ENCODE results near the gene NKX2-2.

GRCh38 chr20:21490105-21490504, 23.8 kb downstream of the NKX2-2 start:
- TF ChIP-seq TAF1 (IDR thresholded peaks at IDR 0.05; ENCODE audit: borderline replicate concordance, low read depth, low read length) (no peak), POLR2A (IDR thresholded peaks at IDR 0.05; ENCODE audit: low read depth, low read length) (no peak)

Data from GM12892 (cell line).